GM23338 (cell line): ENCODE data around the gene GABARAPL1. TPM values are rescaled to one million over a fixed set of nuclear protein-coding genes. Genes with fewer than 3 reads are reported as not detected.

ENCODE experiments used
- ATAC-seq: fragments of 200-7000 bp; cut with Tn5 transposase; 3 replicates; pipeline ENCODE4 v1.9.1; 2020
- DNase-seq: peaks from one replicate; pipeline ENCODE4 v3.0.0-alpha.2; 2015; ENCODE audit warnings: low spot score
- H2AFZ ChIP-seq: fragments of 200-600 bp; sonication (generic); 2 replicates; pipeline ENCODE4 v1.8.0; 2016; ENCODE audit warnings: antibody characterized with exemption, mild to moderate bottlenecking, moderate library complexity
- H3F3A ChIP-seq: fragments of 200-600 bp; sonication (generic); replicated peaks from 2 replicates; pipeline ENCODE4 v1.8.0; 2017; ENCODE audit warnings: antibody characterized with exemption, mixed run types, low read depth
- H3K27ac ChIP-seq: fragments of 200-600 bp; sonication (generic); 2 replicates; pipeline ENCODE4 v1.6.1; 2016; ENCODE audit warnings: low read depth
- H3K27me3 ChIP-seq: fragments of 200-600 bp; sonication (generic); 2 replicates; pipeline ENCODE4 v1.8.0; 2016; ENCODE audit warnings: mild to moderate bottlenecking, mixed run types, moderate library complexity; ENCODE audit not compliant: insufficient read depth
- H3K36me3 ChIP-seq: fragments of 200-600 bp; sonication (generic); 2 replicates; pipeline ENCODE4 v1.8.0; 2016; ENCODE audit warnings: mild to moderate bottlenecking; ENCODE audit not compliant: insufficient read depth
- H3K4me1 ChIP-seq: fragments of 200-600 bp; sonication (generic); 2 replicates; pipeline ENCODE4 v1.8.0; 2016; ENCODE audit warnings: mild to moderate bottlenecking, moderate library complexity; ENCODE audit not compliant: insufficient read depth
- H3K4me2 ChIP-seq: fragments of 200-600 bp; sonication (generic); 2 replicates; pipeline ENCODE4 v1.7.1; 2017; ENCODE audit warnings: mixed run types
- H3K4me3 ChIP-seq: fragments of 200-600 bp; sonication (generic); 2 replicates; pipeline ENCODE4 v1.6.1; 2016; ENCODE audit warnings: mixed run types
- H3K79me2 ChIP-seq: fragments of 200-600 bp; sonication (generic); replicated peaks from 2 replicates; pipeline ENCODE4 v1.8.0; 2017; ENCODE audit warnings: mild to moderate bottlenecking; ENCODE audit not compliant: insufficient read depth
- H3K9me2 ChIP-seq: fragments of 200-600 bp; sonication (generic); 2 replicates; pipeline ENCODE4 v1.8.0; 2017; ENCODE audit not compliant: insufficient read depth
- H4K20me1 ChIP-seq: fragments of 200-600 bp; sonication (generic); replicated peaks from 2 replicates; pipeline ENCODE4 v1.8.0; 2017; ENCODE audit warnings: mild to moderate bottlenecking; ENCODE audit not compliant: insufficient read depth
- H3K27ac Mint-ChIP-seq: 2 replicates; pipeline ENCODE4 v1.8.0; 2020; ENCODE audit warnings: inconsistent platforms, mild to moderate bottlenecking, moderate library complexity, mixed read lengths
- H3K27me3 Mint-ChIP-seq: 3 replicates; pipeline ENCODE4 v1.8.0; 2022; ENCODE audit warnings: low read depth, mild to moderate bottlenecking, moderate library complexity, mixed read lengths, inconsistent platforms; ENCODE audit not compliant: insufficient read depth, poor library complexity
- H3K36me3 Mint-ChIP-seq: 3 replicates; pipeline ENCODE4 v1.8.0; 2021; ENCODE audit warnings: low read depth, mild to moderate bottlenecking, inconsistent platforms, moderate library complexity, mixed read lengths
- H3K4me1 Mint-ChIP-seq: 3 replicates; pipeline ENCODE4 v1.8.0; 2020; ENCODE audit warnings: mild to moderate bottlenecking, inconsistent platforms, mixed read lengths
- H3K4me3 Mint-ChIP-seq: 3 replicates; pipeline ENCODE4 v1.8.0; 2021; ENCODE audit warnings: moderate library complexity, mild to moderate bottlenecking, inconsistent platforms, mixed read lengths
- H3K9me3 Mint-ChIP-seq: 3 replicates; pipeline ENCODE4 v1.8.0; 2020; ENCODE audit warnings: moderate library complexity, mild to moderate bottlenecking, inconsistent platforms, mixed read lengths
- EZH2phosphoT487 ChIP-seq: fragments of 200-600 bp; sonication (generic); IDR thresholded peaks from one replicate; pipeline ENCODE4 v1.8.1; 2018; ENCODE audit warnings: antibody characterized with exemption; ENCODE audit not compliant: unreplicated experiment
- POLR2AphosphoS5 ChIP-seq: IDR thresholded peaks from 2 replicates; pipeline ENCODE4 v1.6.1; 2016; ENCODE audit warnings: antibody characterized with exemption, low read depth
- STAT1 ChIP-seq: IDR thresholded peaks from one replicate; pipeline ENCODE4 v1.6.1; 2016; ENCODE audit warnings: antibody characterized with exemption; ENCODE audit not compliant: unreplicated experiment
- ZNF114 ChIP-seq: fragments of 250-450 bp; sonication (Bioruptor Pico); IDR thresholded peaks from 2 replicates; pipeline ENCODE4 v1.5.0; 2020; ENCODE audit warnings: mild to moderate bottlenecking, moderate library complexity
- ZNF331 ChIP-seq: fragments of 250-450 bp; sonication (Bioruptor Pico); IDR thresholded peaks from 2 replicates; pipeline ENCODE4 v1.5.0; 2020; ENCODE audit warnings: low read depth, mild to moderate bottlenecking, moderate library complexity
- polyA plus RNA-seq: library from polyadenylated mRNA; unstranded; fragments of >200 nt; fragmentation: Nextera tagmentation; extraction: Ambion mirVana; gene quantifications from 2 replicates; pipeline ENCODE4 v1.2.1, GENCODE V29; 2016
- total RNA-seq: library from RNA; depleted of rRNA; stranded (reverse); fragments of >200 nt; shearing (Covaris generic); gene quantifications from 2 replicates; pipeline ENCODE4 v1.2.3, GENCODE V29; 2014
- TF ChIP-seq, protein P1 (sequence below): fragments of 250-450 bp; sonication (Bioruptor Pico); IDR thresholded peaks from 2 replicates; pipeline ENCODE4 v1.5.0; 2020; ENCODE audit warnings: mild to moderate bottlenecking, moderate library complexity
- TF ChIP-seq, protein P2 (sequence below): IDR thresholded peaks from 2 replicates; pipeline ENCODE4 v1.6.1; 2016; ENCODE audit warnings: antibody characterized with exemption
- TF ChIP-seq, protein P3 (sequence below), 2 experiments: fragments of 200-600 bp in 1 of 2; sonication (generic) in 1 of 2; conservative IDR thresholded peaks; 2 replicates each; pipeline versions ENCODE4 v1.5.1 to v1.6.1; 2016 to 2017; ENCODE audit warnings: antibody characterized with exemption in 2 of 2, low read depth in 2 of 2, mild to moderate bottlenecking in 2 of 2, moderate library complexity in 1 of 2

Gene GABARAPL1
- total and polyA plus RNA-seq, 2 experiments from 2014 or later: 35.7 to 77.8 TPM

- TF ChIP-seq, protein P1, sequence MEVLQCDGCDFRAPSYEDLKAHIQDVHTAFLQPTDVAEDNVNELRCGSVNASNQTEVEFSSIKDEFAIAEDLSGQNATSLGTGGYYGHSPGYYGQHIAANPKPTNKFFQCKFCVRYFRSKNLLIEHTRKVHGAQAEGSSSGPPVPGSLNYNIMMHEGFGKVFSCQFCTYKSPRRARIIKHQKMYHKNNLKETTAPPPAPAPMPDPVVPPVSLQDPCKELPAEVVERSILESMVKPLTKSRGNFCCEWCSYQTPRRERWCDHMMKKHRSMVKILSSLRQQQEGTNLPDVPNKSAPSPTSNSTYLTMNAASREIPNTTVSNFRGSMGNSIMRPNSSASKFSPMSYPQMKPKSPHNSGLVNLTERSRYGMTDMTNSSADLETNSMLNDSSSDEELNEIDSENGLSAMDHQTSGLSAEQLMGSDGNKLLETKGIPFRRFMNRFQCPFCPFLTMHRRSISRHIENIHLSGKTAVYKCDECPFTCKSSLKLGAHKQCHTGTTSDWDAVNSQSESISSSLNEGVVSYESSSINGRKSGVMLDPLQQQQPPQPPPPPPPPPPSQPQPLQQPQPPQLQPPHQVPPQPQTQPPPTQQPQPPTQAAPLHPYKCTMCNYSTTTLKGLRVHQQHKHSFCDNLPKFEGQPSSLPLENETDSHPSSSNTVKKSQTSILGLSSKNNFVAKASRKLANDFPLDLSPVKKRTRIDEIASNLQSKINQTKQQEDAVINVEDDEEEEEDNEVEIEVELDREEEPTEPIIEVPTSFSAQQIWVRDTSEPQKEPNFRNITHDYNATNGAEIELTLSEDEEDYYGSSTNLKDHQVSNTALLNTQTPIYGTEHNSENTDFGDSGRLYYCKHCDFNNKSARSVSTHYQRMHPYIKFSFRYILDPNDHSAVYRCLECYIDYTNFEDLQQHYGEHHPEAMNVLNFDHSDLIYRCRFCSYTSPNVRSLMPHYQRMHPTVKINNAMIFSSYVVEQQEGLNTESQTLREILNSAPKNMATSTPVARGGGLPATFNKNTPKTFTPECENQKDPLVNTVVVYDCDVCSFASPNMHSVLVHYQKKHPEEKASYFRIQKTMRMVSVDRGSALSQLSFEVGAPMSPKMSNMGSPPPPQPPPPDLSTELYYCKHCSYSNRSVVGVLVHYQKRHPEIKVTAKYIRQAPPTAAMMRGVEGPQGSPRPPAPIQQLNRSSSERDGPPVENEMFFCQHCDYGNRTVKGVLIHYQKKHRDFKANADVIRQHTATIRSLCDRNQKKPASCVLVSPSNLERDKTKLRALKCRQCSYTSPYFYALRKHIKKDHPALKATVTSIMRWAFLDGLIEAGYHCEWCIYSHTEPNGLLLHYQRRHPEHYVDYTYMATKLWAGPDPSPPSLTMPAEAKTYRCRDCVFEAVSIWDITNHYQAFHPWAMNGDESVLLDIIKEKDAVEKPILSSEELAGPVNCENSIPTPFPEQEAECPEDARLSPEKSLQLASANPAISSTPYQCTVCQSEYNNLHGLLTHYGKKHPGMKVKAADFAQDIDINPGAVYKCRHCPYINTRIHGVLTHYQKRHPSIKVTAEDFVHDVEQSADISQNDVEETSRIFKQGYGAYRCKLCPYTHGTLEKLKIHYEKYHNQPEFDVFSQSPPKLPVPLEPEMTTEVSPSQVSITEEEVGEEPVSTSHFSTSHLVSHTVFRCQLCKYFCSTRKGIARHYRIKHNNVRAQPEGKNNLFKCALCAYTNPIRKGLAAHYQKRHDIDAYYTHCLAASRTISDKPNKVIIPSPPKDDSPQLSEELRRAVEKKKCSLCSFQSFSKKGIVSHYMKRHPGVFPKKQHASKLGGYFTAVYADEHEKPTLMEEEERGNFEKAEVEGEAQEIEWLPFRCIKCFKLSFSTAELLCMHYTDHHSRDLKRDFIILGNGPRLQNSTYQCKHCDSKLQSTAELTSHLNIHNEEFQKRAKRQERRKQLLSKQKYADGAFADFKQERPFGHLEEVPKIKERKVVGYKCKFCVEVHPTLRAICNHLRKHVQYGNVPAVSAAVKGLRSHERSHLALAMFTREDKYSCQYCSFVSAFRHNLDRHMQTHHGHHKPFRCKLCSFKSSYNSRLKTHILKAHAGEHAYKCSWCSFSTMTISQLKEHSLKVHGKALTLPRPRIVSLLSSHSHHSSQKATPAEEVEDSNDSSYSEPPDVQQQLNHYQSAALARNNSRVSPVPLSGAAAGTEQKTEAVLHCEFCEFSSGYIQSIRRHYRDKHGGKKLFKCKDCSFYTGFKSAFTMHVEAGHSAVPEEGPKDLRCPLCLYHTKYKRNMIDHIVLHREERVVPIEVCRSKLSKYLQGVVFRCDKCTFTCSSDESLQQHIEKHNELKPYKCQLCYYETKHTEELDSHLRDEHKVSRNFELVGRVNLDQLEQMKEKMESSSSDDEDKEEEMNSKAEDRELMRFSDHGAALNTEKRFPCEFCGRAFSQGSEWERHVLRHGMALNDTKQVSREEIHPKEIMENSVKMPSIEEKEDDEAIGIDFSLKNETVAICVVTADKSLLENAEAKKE: no peak
- TF ChIP-seq, protein P2, sequence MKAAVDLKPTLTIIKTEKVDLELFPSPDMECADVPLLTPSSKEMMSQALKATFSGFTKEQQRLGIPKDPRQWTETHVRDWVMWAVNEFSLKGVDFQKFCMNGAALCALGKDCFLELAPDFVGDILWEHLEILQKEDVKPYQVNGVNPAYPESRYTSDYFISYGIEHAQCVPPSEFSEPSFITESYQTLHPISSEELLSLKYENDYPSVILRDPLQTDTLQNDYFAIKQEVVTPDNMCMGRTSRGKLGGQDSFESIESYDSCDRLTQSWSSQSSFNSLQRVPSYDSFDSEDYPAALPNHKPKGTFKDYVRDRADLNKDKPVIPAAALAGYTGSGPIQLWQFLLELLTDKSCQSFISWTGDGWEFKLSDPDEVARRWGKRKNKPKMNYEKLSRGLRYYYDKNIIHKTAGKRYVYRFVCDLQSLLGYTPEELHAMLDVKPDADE: no peak
- TF ChIP-seq EZH2phosphoT487 (no peak), POLR2AphosphoS5 (no peak), ZNF114 (CRISPR knock-in tag) (no peak), STAT1 (no peak), ZNF331 (CRISPR knock-in tag) (no peak)
- TF ChIP-seq, protein P3, sequence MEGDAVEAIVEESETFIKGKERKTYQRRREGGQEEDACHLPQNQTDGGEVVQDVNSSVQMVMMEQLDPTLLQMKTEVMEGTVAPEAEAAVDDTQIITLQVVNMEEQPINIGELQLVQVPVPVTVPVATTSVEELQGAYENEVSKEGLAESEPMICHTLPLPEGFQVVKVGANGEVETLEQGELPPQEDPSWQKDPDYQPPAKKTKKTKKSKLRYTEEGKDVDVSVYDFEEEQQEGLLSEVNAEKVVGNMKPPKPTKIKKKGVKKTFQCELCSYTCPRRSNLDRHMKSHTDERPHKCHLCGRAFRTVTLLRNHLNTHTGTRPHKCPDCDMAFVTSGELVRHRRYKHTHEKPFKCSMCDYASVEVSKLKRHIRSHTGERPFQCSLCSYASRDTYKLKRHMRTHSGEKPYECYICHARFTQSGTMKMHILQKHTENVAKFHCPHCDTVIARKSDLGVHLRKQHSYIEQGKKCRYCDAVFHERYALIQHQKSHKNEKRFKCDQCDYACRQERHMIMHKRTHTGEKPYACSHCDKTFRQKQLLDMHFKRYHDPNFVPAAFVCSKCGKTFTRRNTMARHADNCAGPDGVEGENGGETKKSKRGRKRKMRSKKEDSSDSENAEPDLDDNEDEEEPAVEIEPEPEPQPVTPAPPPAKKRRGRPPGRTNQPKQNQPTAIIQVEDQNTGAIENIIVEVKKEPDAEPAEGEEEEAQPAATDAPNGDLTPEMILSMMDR (conservative IDR thresholded peaks at IDR 0.05; ENCODE audit: low read depth in 2 of 2): no peak
- H3K4me3 Mint-ChIP-seq: no peak overlapping the region
- no peaks in the 10 kb centered on the region for H3K27me3 Mint-ChIP-seq
- H3K27ac Mint-ChIP-seq: no peak overlapping the region
- Histone ChIP-seq H3K27me3 (no peaks in the 10 kb centered on the region), H3K79me2 (no peaks in the 10 kb centered on the region), H3K27ac (no peak overlapping the region), H2AFZ (no peak overlapping the region; the same call in 1 of the 2 replicates), H3K4me2 (no peak overlapping the region), H3K9me2 (peaks cover 3% of the 10 kb centered on the region; the same call in 1 of the 2 replicates), H3K4me3 (no peak overlapping the region), H3K36me3 (no peaks in the 10 kb centered on the region), H3F3A (no peaks in the 10 kb centered on the region), H3K4me1 (no peaks in the 10 kb centered on the region), H4K20me1 (no peaks in the 10 kb centered on the region)
- peaks cover 5% of the 10 kb centered on the region; the same call in 1 of the 3 replicates for H3K9me3 Mint-ChIP-seq
- no peak for ATAC-seq
- H3K36me3 Mint-ChIP-seq: no peaks in the 10 kb centered on the region
- DNase-seq: no peak
- peaks cover 2% of the 10 kb centered on the region; the same call in 2 of the 3 replicates for H3K4me1 Mint-ChIP-seq
Measured at GRCh38 chr12:10249690-10250455, 37.2 kb downstream of the GABARAPL1 start.
